Fibroblast of lung (primary cell): ENCODE data around the gene IGFL4.

Source experiments
- CTCF ChIP-seq, 2 donors: IDR thresholded peaks in 1 of 2; conservative IDR thresholded peaks in 1 of 2; 1 replicate in 1 of 2; 2 replicates in 1 of 2; pipeline ENCODE4 v1.5.1; 2011 to 2012; ENCODE audit warnings: low read length in 2 of 2, control low read depth in 1 of 2, inconsistent platforms in 1 of 2, low read depth in 1 of 2, mild to moderate bottlenecking in 1 of 2
- EZH2 ChIP-seq: IDR thresholded peaks from 2 replicates; pipeline ENCODE4 v1.5.1; 2012; ENCODE audit warnings: low read length, control low read depth, mild to moderate bottlenecking; ENCODE audit errors: missing control alignments

GRCh38 chr19:46020819-46021125 lies 20.0 kb downstream of the IGFL4 start:
- no peak for TF ChIP-seq CTCF (conservative IDR thresholded peaks at IDR 0.05 in 1 of 2, IDR thresholded peaks at IDR 0.05 in 1 of 2; ENCODE audit: low read depth in 1 of 2, low read length in 2 of 2)
- TF ChIP-seq EZH2 = no peak
